Measurements from ENCODE around the gene CYP3A7. TPM values are rescaled to one million over a fixed set of nuclear protein-coding genes. Genes with fewer than 3 reads are reported as not detected.
"Not testable (repeated sequence)": the region's sequence is repeated elsewhere in the genome, so short reads cannot be mapped to it uniquely, and the experiment has no call there.

CYP3A7 gene
- total and polyA plus RNA-seq, 3 experiments from 2014 or later = not detected

GRCh38 chr7:99729486-99730237 is 5.3 kb downstream of the CYP3A7 start:
- ChIA-PET CTCF (no interaction called here), POLR2A (no interaction called here)
- Mint-ChIP-seq H3K4me1 (no peaks in the 10 kb centered on the region), H3K4me3 (no peak overlapping the region), H3K36me3 (no peaks in the 10 kb centered on the region), H3K27ac (no peak overlapping the region), H3K27me3 (no peaks in the 10 kb centered on the region), H3K9me3 (no peaks in the 10 kb centered on the region)
- no peak overlapping the region for H3K27ac ChIP-seq (ENCODE audit: low read depth, low read length)
- no peaks in the 10 kb centered on the region for H3K4me1 ChIP-seq (ENCODE audit: insufficient read depth, low read length)
- DNase-seq = no peak
- no peak overlapping the region for H3K4me3 ChIP-seq (ENCODE audit: low read length)
- H3K36me3 ChIP-seq (ENCODE audit: insufficient read depth, low read length) = no peaks in the 10 kb centered on the region
- no peaks in the 10 kb centered on the region for H3K27me3 ChIP-seq (ENCODE audit: insufficient read depth, low read length, poor library complexity, severe bottlenecking)
- no peaks in the 10 kb centered on the region for H3K9me3 ChIP-seq (ENCODE audit: low read length)

- no peaks in the 10 kb centered on the region for H3K4me1 Mint-ChIP-seq
- POLR2A ChIA-PET = no interaction called here
- CTCF ChIA-PET = no interaction called here
Measured at GRCh38 chr7:99728615-99729014, 6.4 kb downstream of the CYP3A7 start.

GRCh38 chr7:99723201-99723600 is 11.8 kb downstream of the CYP3A7 start:
- H3K27ac Mint-ChIP-seq; H3K4me3 ChIP-seq (ENCODE audit: low read length); H3K4me1 Mint-ChIP-seq; H3K4me1 ChIP-seq (ENCODE audit: insufficient read depth, low read length); H3K4me3 Mint-ChIP-seq; CTCF ChIA-PET; DNase-seq; H3K27ac ChIP-seq (ENCODE audit: low read depth, low read length); H3K36me3 Mint-ChIP-seq; H3K9me3 ChIP-seq (ENCODE audit: low read length); H3K27me3 ChIP-seq (ENCODE audit: insufficient read depth, low read length, poor library complexity, severe bottlenecking); H3K27me3 Mint-ChIP-seq; POLR2A ChIA-PET; H3K36me3 ChIP-seq (ENCODE audit: insufficient read depth, low read length); H3K9me3 Mint-ChIP-seq: not testable (repeated sequence)

More at GRCh38 chr7:99728615-99729014, 6.4 kb downstream of the CYP3A7 start:
- Histone ChIP-seq H3K4me3 (ENCODE audit: low read length) (no peak overlapping the region), H3K9me3 (ENCODE audit: low read length) (no peaks in the 10 kb centered on the region), H3K27ac (ENCODE audit: low read depth, low read length) (no peak overlapping the region), H3K27me3 (ENCODE audit: insufficient read depth, low read length, poor library complexity, severe bottlenecking) (no peaks in the 10 kb centered on the region), H3K36me3 (ENCODE audit: insufficient read depth, low read length) (no peaks in the 10 kb centered on the region), H3K4me1 (ENCODE audit: insufficient read depth, low read length) (no peaks in the 10 kb centered on the region)
- Mint-ChIP-seq H3K4me3 (no peak overlapping the region), H3K27me3 (no peaks in the 10 kb centered on the region), H3K9me3 (no peaks in the 10 kb centered on the region), H3K27ac (no peak overlapping the region), H3K36me3 (peaks cover 0 to 1% (median 0%) of the 10 kb centered on the region in 3 donors)
- no peak for DNase-seq

GRCh38 chr7:99720800-99721595 is 14.0 kb downstream of the CYP3A7 start:
- Histone ChIP-seq H3K4me1 (ENCODE audit: insufficient read depth, low read length) (no peaks in the 10 kb centered on the region), H3K4me3 (ENCODE audit: low read length) (no peak overlapping the region), H3K9me3 (ENCODE audit: low read length) (no peaks in the 10 kb centered on the region), H3K27ac (ENCODE audit: low read depth, low read length) (no peak overlapping the region), H3K36me3 (ENCODE audit: insufficient read depth, low read length) (no peaks in the 10 kb centered on the region), H3K27me3 (ENCODE audit: insufficient read depth, low read length, poor library complexity, severe bottlenecking) (no peaks in the 10 kb centered on the region)
- Mint-ChIP-seq H3K36me3 (peaks cover 0 to 1% (median 0%) of the 10 kb centered on the region in 3 donors), H3K27ac (no peak overlapping the region), H3K9me3 (no peaks in the 10 kb centered on the region), H3K4me3 (no peak overlapping the region), H3K4me1 (no peaks in the 10 kb centered on the region), H3K27me3 (no peaks in the 10 kb centered on the region)
- ChIA-PET CTCF (interaction anchor here (1.2 kb wide), 1 partner anchor 16 kb away, joined by 3 read pairs; no protein-coding TSS in a partner anchor), POLR2A (no interaction called here)
- no peak for DNase-seq

GRCh38 chr7:99719996-99720769 is 14.8 kb downstream of the CYP3A7 start:
- Mint-ChIP-seq H3K27me3 (no peaks in the 10 kb centered on the region), H3K36me3 (peaks cover 0 to 4% (median 3%) of the 10 kb centered on the region in 3 donors), H3K27ac (no peak overlapping the region), H3K4me3 (no peak overlapping the region), H3K9me3 (peaks cover 0 to 2% (median 0%) of the 10 kb centered on the region in 5 donors), H3K4me1 (no peaks in the 10 kb centered on the region)
- no peaks in the 10 kb centered on the region for H3K27me3 ChIP-seq (ENCODE audit: insufficient read depth, low read length, poor library complexity, severe bottlenecking)
- no peaks in the 10 kb centered on the region for H3K36me3 ChIP-seq (ENCODE audit: insufficient read depth, low read length)
- no peak overlapping the region for H3K27ac ChIP-seq (ENCODE audit: low read depth, low read length)
- peak in 1 of 5 donors; percentile 2 for DNase-seq
- POLR2A ChIA-PET = no interaction called here
- no peaks in the 10 kb centered on the region for H3K9me3 ChIP-seq (ENCODE audit: low read length)
- CTCF ChIA-PET = no interaction called here
- H3K4me1 ChIP-seq (ENCODE audit: insufficient read depth, low read length) = no peaks in the 10 kb centered on the region
- H3K4me3 ChIP-seq (ENCODE audit: low read length) = no peak overlapping the region

GRCh38 chr7:99713995-99714570 is 20.9 kb downstream of the CYP3A7 start:
- POLR2A ChIA-PET = no interaction called here
- H3K9me3 Mint-ChIP-seq = peaks cover 0 to 2% (median 0%) of the 10 kb centered on the region in 5 donors
- no peaks in the 10 kb centered on the region for H3K4me1 Mint-ChIP-seq
- CTCF ChIA-PET = no interaction called here
- no peaks in the 10 kb centered on the region for H3K4me1 ChIP-seq (ENCODE audit: insufficient read depth, low read length)
- no peak overlapping the region for H3K27ac Mint-ChIP-seq
- H3K36me3 Mint-ChIP-seq = peaks cover 9 to 15% (median 12%) of the 10 kb centered on the region in 3 donors
- H3K36me3 ChIP-seq (ENCODE audit: insufficient read depth, low read length) = no peaks in the 10 kb centered on the region
- H3K4me3 ChIP-seq (ENCODE audit: low read length) = no peak overlapping the region
- no peaks in the 10 kb centered on the region for H3K27me3 ChIP-seq (ENCODE audit: insufficient read depth, low read length, poor library complexity, severe bottlenecking)
- H3K27me3 Mint-ChIP-seq = no peaks in the 10 kb centered on the region
- no peak for DNase-seq
- no peak overlapping the region for H3K4me3 Mint-ChIP-seq
- no peak overlapping the region for H3K27ac ChIP-seq (ENCODE audit: low read depth, low read length)
- H3K9me3 ChIP-seq (ENCODE audit: low read length) = no peaks in the 10 kb centered on the region

- Histone ChIP-seq H3K27ac (ENCODE audit: low read depth, low read length) (no peak overlapping the region), H3K27me3 (ENCODE audit: insufficient read depth, low read length, poor library complexity, severe bottlenecking) (no peaks in the 10 kb centered on the region), H3K36me3 (ENCODE audit: insufficient read depth, low read length) (no peaks in the 10 kb centered on the region), H3K4me1 (ENCODE audit: insufficient read depth, low read length) (no peaks in the 10 kb centered on the region), H3K9me3 (ENCODE audit: low read length) (no peaks in the 10 kb centered on the region), H3K4me3 (ENCODE audit: low read length) (no peak overlapping the region)
- H3K4me3 Mint-ChIP-seq = no peak overlapping the region
- no peaks in the 10 kb centered on the region for H3K27me3 Mint-ChIP-seq
- H3K4me1 Mint-ChIP-seq = no peaks in the 10 kb centered on the region
- CTCF ChIA-PET = no interaction called here
- H3K9me3 Mint-ChIP-seq = no peaks in the 10 kb centered on the region
- peak overlapping the region in 1 of 8 donors; percentile 52 for H3K27ac Mint-ChIP-seq
- no peak for DNase-seq
- POLR2A ChIA-PET = no interaction called here
- peaks cover 10 to 20% (median 12%) of the 10 kb centered on the region in 3 donors for H3K36me3 Mint-ChIP-seq
Measured at GRCh38 chr7:99709838-99710578, 25.0 kb downstream of the CYP3A7 start.

All from CD8-positive, alpha-beta memory T cell (primary cell).